Measurements from ENCODE around the gene HHAT.

HHAT gene

DNA sequence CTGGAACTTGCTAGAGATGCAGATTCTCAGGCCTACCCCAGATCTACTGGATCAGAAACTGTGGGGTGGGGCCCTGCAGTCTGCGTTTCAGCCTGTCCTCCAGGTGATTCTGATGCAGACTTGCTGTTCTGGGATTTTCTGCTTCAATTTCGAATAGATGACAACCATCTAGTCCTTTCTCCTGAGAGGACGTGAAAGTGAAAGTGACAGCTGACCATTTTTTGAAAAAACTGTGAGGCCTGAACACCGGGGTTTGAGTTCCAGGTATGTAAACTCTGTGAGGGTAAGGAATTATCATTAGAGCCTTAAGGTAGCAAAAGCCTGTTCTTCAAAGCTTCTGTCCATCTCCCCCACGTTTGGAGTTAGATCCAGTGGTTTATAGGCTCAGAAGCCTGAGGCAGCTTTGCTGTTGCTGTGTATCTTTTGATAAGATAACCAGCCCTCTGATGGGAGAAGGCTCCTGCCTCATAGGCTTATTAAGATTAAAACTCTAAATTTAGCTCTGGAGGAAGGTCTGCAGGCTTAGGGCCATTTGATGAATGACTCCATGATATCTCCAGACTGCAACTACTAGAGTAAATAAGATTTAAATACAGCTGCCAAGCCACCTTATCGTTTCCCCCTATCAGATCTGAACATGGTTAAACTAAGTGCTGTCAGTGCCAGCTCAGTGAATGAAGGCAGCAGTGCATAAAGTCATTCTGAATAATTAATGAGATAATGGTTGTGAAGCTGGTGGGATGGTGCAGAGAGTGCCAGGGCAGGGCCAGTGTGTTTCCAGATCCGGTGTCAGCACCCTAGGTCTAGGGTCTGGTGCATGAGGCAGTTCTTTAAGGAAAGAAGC lies 335.2 kb downstream of the HHAT start:
- peak in 1 of 2 experiments; percentile 4 for DNase-seq
- no peak for TF ChIP-seq GATA1 (IDR thresholded peaks at IDR 0.05; ENCODE audit: low read depth, low read length)
- TF ChIP-seq POLR2A (IDR thresholded peaks at IDR 0.05; ENCODE audit: low read length), result no peak

GRCh38 chr1:210669951-210670350 lies 341.2 kb downstream of the HHAT start:
- no peak for TF ChIP-seq POLR2A (IDR thresholded peaks at IDR 0.05; ENCODE audit: low read length)
- no peak for TF ChIP-seq GATA1 (IDR thresholded peaks at IDR 0.05; ENCODE audit: low read depth, low read length)
- DNase-seq, result no peak

DNA sequence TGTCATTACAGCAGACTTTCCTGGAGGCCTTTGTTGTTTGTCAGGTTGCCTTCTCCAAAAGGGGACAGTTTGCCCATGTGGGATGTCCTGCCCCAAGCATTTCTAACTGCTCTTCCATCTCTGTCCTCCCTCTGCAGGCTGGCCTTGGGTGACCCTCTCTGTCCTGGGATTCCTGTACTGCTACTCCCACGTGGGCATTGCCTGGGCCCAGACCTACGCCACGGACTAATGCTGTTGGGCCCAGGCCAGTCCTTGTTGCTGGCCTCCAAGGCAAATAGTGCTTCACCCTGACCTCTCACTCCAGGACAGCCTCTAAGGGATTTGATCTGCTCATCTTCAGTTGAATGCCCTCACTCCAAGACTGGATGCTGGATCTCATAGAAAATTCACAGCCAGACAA lies 345.4 kb downstream of the HHAT start:
- DNase-seq, result no peak
- no peak for TF ChIP-seq POLR2A (IDR thresholded peaks at IDR 0.05; ENCODE audit: low read length)
- no peak for TF ChIP-seq GATA1 (IDR thresholded peaks at IDR 0.05; ENCODE audit: low read depth, low read length)

- no peak for DNase-seq
- no peak for TF ChIP-seq GATA1 (IDR thresholded peaks at IDR 0.05; ENCODE audit: low read depth, low read length)
- TF ChIP-seq POLR2A (IDR thresholded peaks at IDR 0.05; ENCODE audit: low read length), result no peak
Measured at GRCh38 chr1:210676539-210676938, 347.8 kb downstream of the HHAT start.

DNA sequence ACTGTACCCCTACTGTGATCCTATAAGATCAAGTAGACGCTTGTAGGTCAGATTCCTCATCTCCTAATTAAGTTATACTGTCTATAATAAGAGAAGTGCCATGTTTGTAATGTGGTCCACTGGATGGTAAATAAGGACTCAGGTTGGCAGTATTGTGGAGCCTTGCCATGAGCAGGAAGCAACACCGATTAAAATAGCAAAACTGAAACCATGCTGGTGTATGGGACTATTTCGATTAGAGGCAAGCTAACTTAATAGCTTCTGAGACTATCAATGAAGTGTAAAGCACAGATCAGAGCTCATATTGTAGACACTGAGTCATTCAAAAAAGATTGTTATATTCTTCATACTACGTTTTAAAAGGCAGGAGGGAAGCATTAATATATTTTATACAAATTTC lies 348.8 kb downstream of the HHAT start:
- DNase-seq, result no peak
- TF ChIP-seq POLR2A (IDR thresholded peaks at IDR 0.05; ENCODE audit: low read length), result no peak
- no peak for TF ChIP-seq GATA1 (IDR thresholded peaks at IDR 0.05; ENCODE audit: low read depth, low read length)

- no peak for DNase-seq
Measured at GRCh38 chr1:210678306-210678705, 349.6 kb downstream of the HHAT start.

DNA sequence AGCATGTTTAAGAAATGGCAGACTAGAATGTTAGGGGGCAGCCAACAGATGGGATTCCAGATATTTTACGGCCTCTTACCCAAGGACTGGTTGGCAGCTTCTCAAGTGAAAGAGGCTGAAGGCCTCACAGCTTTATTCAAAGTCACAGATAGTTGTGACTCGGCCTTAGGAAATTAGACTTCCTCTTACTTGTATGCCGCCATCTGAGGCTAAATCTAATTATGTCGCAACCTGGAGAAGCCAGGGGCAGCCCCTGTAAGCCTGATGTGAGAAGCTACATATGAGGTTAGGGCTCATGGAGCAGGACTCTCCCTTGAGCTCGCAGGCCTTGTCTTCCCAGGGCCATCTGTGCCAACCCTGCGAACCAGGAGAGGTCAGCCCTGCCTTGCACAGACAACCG lies 352.5 kb downstream of the HHAT start:
- DNase-seq, result no peak
- TF ChIP-seq GATA1 (IDR thresholded peaks at IDR 0.05; ENCODE audit: low read depth, low read length), result no peak
- no peak for TF ChIP-seq POLR2A (IDR thresholded peaks at IDR 0.05; ENCODE audit: low read length)

More at GRCh38 chr1:210678306-210678705, 349.6 kb downstream of the HHAT start:
- no peak for TF ChIP-seq GATA1 (IDR thresholded peaks at IDR 0.05; ENCODE audit: low read depth, low read length)
- no peak for TF ChIP-seq POLR2A (IDR thresholded peaks at IDR 0.05; ENCODE audit: low read length)

GRCh38 chr1:210683403-210684047 lies 354.8 kb downstream of the HHAT start:
- TF ChIP-seq POLR2A (IDR thresholded peaks at IDR 0.05; ENCODE audit: low read length) (no peak), GATA1 (IDR thresholded peaks at IDR 0.05; ENCODE audit: low read depth, low read length) (no peak)
- no peak for DNase-seq

- DNase-seq, result no peak
- TF ChIP-seq POLR2A (IDR thresholded peaks at IDR 0.05; ENCODE audit: low read length) (no peak), GATA1 (IDR thresholded peaks at IDR 0.05; ENCODE audit: low read depth, low read length) (no peak)
Measured at GRCh38 chr1:210684466-210685294, 356.0 kb downstream of the HHAT start.

- TF ChIP-seq POLR2A (IDR thresholded peaks at IDR 0.05; ENCODE audit: low read length) (no peak), GATA1 (IDR thresholded peaks at IDR 0.05; ENCODE audit: low read depth, low read length) (no peak)
- DNase-seq, result no peak
Measured at GRCh38 chr1:210685295-210685650, 356.6 kb downstream of the HHAT start.

DNA sequence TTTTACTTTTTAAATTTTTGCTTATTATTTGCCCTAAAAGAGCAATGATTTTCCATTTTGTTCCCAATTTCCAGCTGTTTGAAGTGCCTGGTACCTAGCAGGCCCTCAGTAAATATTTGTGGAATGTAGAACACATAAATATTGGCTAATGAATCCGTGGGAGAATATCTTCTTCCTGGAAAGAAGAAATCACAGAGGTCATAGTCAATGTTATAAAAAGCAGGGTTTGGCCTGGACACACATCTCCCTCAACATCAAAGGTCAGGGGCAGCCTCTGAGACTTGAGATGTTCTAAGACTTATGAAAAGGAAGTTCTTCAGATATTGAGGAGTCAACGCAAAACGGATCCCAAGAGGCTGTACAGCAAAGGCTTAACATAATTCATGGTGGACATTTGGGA lies 358.1 kb downstream of the HHAT start:
- DNase-seq, result no peak
- TF ChIP-seq GATA1 (IDR thresholded peaks at IDR 0.05; ENCODE audit: low read depth, low read length) (no peak), POLR2A (IDR thresholded peaks at IDR 0.05; ENCODE audit: low read length) (no peak)

GRCh38 chr1:210687582-210688279 lies 359.0 kb downstream of the HHAT start:
- TF ChIP-seq GATA1 (IDR thresholded peaks at IDR 0.05; ENCODE audit: low read depth, low read length), result no peak
- DNase-seq, result no peak

DNA sequence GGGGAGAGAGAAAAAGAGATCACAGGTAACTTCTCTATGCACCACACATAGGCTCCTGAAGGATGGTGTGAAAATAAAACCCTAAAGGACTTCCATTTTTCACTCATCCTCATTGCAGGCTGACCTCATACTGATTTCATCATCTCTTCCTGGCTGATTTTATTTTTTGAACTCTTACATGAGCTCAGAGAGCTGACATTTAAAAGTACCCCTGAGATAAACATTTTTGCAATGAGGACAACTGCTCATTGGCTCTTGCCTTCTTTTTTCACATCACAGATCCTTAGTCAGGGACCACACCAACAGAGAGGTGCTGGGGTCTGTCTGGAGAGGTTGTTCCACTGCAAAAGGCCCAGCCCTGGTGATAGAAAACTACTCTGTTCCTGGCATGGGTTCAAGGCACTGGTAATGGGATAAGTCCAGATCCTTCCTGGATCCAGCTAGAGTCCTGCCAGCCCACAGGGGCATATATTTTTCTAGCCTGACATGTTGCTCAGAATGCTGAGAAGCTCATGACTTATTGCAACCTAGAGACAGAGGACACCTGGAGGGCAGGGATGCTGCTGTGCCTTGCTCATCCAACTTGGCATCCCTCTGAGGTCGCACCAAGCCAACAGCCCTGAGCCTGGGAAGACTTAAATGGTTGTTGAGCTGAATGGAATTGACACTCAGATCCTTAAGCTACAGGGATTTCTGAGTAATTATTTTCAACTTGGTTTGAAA lies 360.0 kb downstream of the HHAT start:
- DNase-seq, result no peak
- TF ChIP-seq POLR2A (IDR thresholded peaks at IDR 0.05; ENCODE audit: low read length) (no peak), GATA1 (IDR thresholded peaks at IDR 0.05; ENCODE audit: low read depth, low read length) (no peak)
